Thyroid gland (tissue), 4 donors: ENCODE data around the gene METTL9. TPM values are rescaled to one million over a fixed set of nuclear protein-coding genes. Genes with fewer than 3 reads are reported as not detected.

Source experiments
- DNase-seq, 2 donors: peaks; one replicate each; pipeline ENCODE4 v3.0.0-alpha.2; 2019
- H3K27ac ChIP-seq, 3 donors: fragments of 200-600 bp; sonication (generic); 1 replicate in 2 of 3; 2 replicates in 1 of 3; pipeline ENCODE4 v1.5.1; 2016 to 2019; ENCODE audit warnings: mild to moderate bottlenecking in 1 of 3, moderate library complexity in 1 of 3
- H3K27me3 ChIP-seq: fragments of 200-600 bp; sonication (generic); one replicate; pipeline ENCODE4 v1.5.1; 2019
- H3K36me3 ChIP-seq, 2 donors: fragments of 200-600 bp; sonication (generic); one replicate each; pipeline ENCODE4 v1.5.1; 2016 to 2019
- H3K4me1 ChIP-seq, 2 donors: fragments of 200-600 bp; sonication (generic); one replicate each; pipeline ENCODE4 v1.5.1; 2017 to 2019
- H3K4me3 ChIP-seq, 3 donors: fragments of 200-600 bp; sonication (generic); replicated peaks in 1 of 3; 1 replicate in 2 of 3; 2 replicates in 1 of 3; pipeline ENCODE4 v1.5.1; 2016; ENCODE audit warnings: mild to moderate bottlenecking in 1 of 3
- H3K9me3 ChIP-seq: fragments of 200-600 bp; sonication (generic); one replicate; pipeline ENCODE4 v1.5.1; 2017
- CTCF ChIP-seq, 6 experiments: fragments of 200-600 bp in 3 of 6; fragments of 450-650 bp in 3 of 6; sonication (generic) in 3 of 6; IDR thresholded peaks; one replicate each; pipeline ENCODE4 v1.5.1; 2016 to 2019; ENCODE audit warnings: antibody characterized with exemption in 6 of 6, mild to moderate bottlenecking in 2 of 6, inconsistent platforms in 1 of 6, moderate library complexity in 1 of 6
- POLR2A ChIP-seq, 2 donors: fragments of 450-650 bp; IDR thresholded peaks; one replicate each; pipeline ENCODE4 v1.6.1; 2017; ENCODE audit warnings: antibody characterized with exemption in 2 of 2, mild to moderate bottlenecking in 2 of 2, moderate library complexity in 1 of 2
- WGBS, 2 donors: methylation state at CpG; one replicate each; pipeline ENCODE4 v1.1.5; 2017; 5-methylcytosine and 5-hydroxymethylcytosine counted together
- intact Hi-C: fragments of 100-400 bp; cut with DNase I; formaldehyde crosslinking; loops from one replicate; pipeline ENCODE4 v1.15.1; 2023
- total RNA-seq, 4 donors: library from RNA; depleted of rRNA; stranded (reverse); fragments of >200 nt; gene quantifications; one replicate each; pipeline ENCODE4 v1.2.3, GENCODE V29; 2016

Gene METTL9
- total RNA-seq, 4 donors from 2014 or later = 139 to 196 (median 181) TPM

- TF ChIP-seq POLR2A (IDR thresholded peaks at IDR 0.05) (no peak), CTCF (IDR thresholded peaks at IDR 0.05) (no peak)
- H3K4me1 ChIP-seq = no peaks in the 10 kb centered on the region
- WGBS, 2 donors = 57 to 58% methylated on average over 9 of the region's 9 CpGs
- H3K9me3 ChIP-seq = no peaks in the 10 kb centered on the region
- no peak overlapping the region for H3K27ac ChIP-seq
- no peaks in the 10 kb centered on the region for H3K27me3 ChIP-seq
- DNase-seq = peak; percentile 4 to 5
- H3K4me3 ChIP-seq = no peak overlapping the region
- intact Hi-C loops = no loop called here
- no peaks in the 10 kb centered on the region for H3K36me3 ChIP-seq
Measured at GRCh38 chr16:21698169-21699032, 99.0 kb downstream of the METTL9 start.

- no peaks in the 10 kb centered on the region for H3K36me3 ChIP-seq
- 46 to 59% methylated on average over 2 of the region's 2 CpGs for WGBS, 2 donors
- intact Hi-C loops = no loop called here
Measured at GRCh38 chr16:21701271-21701670, 101.9 kb downstream of the METTL9 start.

GRCh38 chr16:21702276-21702675 lies 102.9 kb downstream of the METTL9 start:
- Histone ChIP-seq H3K36me3 (no peaks in the 10 kb centered on the region), H3K4me1 (no peaks in the 10 kb centered on the region), H3K27ac (no peak overlapping the region), H3K9me3 (no peaks in the 10 kb centered on the region), H3K4me3 (no peak overlapping the region), H3K27me3 (no peaks in the 10 kb centered on the region)
- 75 to 89% methylated on average over 3 of the region's 3 CpGs for WGBS, 2 donors
- intact Hi-C loops = no loop called here
- no peak for DNase-seq
- TF ChIP-seq POLR2A (IDR thresholded peaks at IDR 0.05) (no peak), CTCF (IDR thresholded peaks at IDR 0.05) (no peak)

More at GRCh38 chr16:21701271-21701670, 101.9 kb downstream of the METTL9 start:
- Histone ChIP-seq H3K27ac (no peak overlapping the region), H3K4me3 (no peak overlapping the region), H3K9me3 (no peaks in the 10 kb centered on the region), H3K4me1 (no peaks in the 10 kb centered on the region), H3K27me3 (no peaks in the 10 kb centered on the region)
- no peak for TF ChIP-seq POLR2A (IDR thresholded peaks at IDR 0.05)
- no peak for TF ChIP-seq CTCF (IDR thresholded peaks at IDR 0.05)
- no peak for DNase-seq

- WGBS, 2 donors = 49 to 60% methylated on average over 2 of the region's 2 CpGs
- Histone ChIP-seq H3K4me3 (no peak overlapping the region), H3K4me1 (no peaks in the 10 kb centered on the region), H3K36me3 (no peaks in the 10 kb centered on the region), H3K27ac (no peak overlapping the region), H3K9me3 (no peaks in the 10 kb centered on the region), H3K27me3 (no peaks in the 10 kb centered on the region)
- DNase-seq = no peak
- intact Hi-C loops = no loop called here
- TF ChIP-seq CTCF (IDR thresholded peaks at IDR 0.05) = no peak
Measured at GRCh38 chr16:21703156-21703555, 103.8 kb downstream of the METTL9 start.

GRCh38 chr16:21703589-21704174 lies 104.3 kb downstream of the METTL9 start:
- Histone ChIP-seq H3K27me3 (no peaks in the 10 kb centered on the region), H3K4me1 (no peaks in the 10 kb centered on the region), H3K4me3 (no peak overlapping the region), H3K9me3 (no peaks in the 10 kb centered on the region), H3K36me3 (no peaks in the 10 kb centered on the region), H3K27ac (no peak overlapping the region)
- WGBS, 2 donors = 74 to 80% methylated on average over 5 of the region's 5 CpGs
- DNase-seq = no peak
- intact Hi-C loops = no loop called here
- TF ChIP-seq POLR2A (IDR thresholded peaks at IDR 0.05) (no peak), CTCF (IDR thresholded peaks at IDR 0.05) (no peak)
